HG03097 (cell line): ENCODE measurements around the gene SPRED1.

Experiments
- ATAC-seq: cut with Tn5 transposase; IDR thresholded peaks from one replicate; pipeline ENCODE4 v1.9.1; 2021; ENCODE audit not compliant: unreplicated experiment, low FRiP score

SPRED1 gene

GRCh38 chr15:38252481-38253350, at the start of gene SPRED1:
Gene SPRED1, plus strand, starts transcription at chr15:38252836. Its CDS starts 350 bp downstream, at chr15:38253186.
- ATAC-seq, result peak; percentile 24

DNA sequence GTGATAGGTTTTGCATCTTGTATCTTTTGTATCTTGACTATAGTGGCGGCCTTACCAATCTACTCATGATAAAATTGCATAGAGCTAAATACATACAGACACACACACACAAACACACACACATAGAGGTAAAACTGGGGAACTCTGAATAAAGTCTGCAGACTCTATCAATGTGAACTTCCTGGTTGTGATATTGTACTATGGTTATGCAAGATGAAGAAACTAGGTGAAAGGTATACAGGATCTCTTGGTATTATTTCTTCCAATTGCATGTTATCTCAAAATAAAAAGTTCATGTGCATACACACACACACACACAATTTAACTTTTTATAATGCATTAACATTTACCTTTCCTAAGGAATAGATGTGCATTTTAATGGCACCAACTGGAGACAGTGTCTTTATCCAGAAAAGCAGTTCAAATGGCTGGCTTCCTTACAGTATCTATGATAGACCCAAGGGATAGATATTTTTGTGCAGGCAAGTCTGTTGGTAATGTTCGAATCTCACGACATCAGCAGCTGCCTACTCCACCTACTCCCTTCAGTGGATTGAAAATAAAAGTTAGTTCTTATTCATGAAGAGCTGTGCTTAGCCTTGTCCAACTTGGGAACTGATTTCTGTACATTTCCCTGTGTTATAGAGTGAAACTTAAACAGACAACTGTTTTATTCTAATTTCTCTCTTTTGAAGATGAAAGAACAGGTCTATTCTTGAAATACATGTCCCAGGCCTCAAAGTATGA, 46.9 kb upstream of the SPRED1 start:
- no peak for ATAC-seq

DNA sequence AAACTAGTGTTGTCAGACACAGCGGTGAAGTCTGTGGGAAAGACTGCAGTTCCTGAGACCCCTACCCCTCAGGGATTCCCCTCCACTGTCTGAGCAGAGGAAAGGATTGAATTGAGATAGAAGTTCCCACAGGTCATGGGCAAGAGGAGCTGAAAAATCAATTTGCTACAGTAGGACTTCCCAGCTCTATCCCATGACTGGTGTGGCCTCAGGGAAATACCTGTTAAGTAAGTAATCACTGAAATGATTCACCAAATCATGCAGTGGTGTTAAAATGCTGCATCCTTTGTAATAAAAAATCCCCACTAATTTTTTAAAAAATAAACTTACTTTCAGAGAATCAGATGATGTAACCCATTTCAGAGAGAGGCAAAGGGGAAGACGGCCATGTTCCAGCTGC, 45.0 kb upstream of the SPRED1 start:
- no peak for ATAC-seq

GRCh38 chr15:38208206-38208605, 44.4 kb upstream of the SPRED1 start:
- no peak for ATAC-seq

DNA sequence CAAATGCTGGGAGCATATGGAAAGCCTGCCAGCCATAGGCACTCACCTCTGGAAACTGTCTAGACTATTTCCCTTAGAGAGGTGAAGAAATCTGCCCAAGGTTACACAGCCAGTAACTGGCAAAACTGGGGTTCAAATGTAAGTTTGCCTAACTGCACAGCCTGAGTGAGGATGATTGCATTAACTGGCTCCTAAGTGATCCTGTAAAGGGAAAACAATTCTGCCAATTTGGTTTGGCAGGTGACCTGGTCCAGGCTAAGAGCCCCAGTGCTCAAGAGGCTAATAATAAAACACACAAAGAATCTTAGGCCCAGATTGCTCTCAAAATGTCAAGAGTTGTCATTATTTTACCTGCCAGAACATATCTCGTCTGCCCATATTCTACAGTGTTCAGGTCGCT, 43.9 kb upstream of the SPRED1 start:
- no peak for ATAC-seq

GRCh38 chr15:38211249-38211648, 41.4 kb upstream of the SPRED1 start:
- ATAC-seq, result no peak

DNA sequence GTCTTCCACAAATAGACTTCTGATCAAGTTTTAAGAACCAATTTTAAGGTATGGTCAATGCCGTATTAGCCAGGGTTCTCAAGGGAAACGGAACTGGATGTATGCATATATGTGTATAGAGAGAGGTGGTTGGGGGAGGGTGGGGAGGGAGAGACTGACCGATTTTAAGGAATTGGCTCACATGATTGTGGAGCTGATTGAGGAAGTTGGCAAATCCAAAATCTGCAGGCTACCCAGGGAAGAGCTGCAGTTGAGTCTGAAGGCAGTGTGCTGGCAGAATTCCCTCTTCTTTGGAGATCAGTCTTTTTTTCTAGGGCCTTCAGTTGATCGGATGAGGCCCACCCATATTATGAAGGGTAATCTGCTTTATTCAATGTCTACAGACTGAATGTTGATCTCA, 40.8 kb upstream of the SPRED1 start:
- no peak for ATAC-seq

DNA sequence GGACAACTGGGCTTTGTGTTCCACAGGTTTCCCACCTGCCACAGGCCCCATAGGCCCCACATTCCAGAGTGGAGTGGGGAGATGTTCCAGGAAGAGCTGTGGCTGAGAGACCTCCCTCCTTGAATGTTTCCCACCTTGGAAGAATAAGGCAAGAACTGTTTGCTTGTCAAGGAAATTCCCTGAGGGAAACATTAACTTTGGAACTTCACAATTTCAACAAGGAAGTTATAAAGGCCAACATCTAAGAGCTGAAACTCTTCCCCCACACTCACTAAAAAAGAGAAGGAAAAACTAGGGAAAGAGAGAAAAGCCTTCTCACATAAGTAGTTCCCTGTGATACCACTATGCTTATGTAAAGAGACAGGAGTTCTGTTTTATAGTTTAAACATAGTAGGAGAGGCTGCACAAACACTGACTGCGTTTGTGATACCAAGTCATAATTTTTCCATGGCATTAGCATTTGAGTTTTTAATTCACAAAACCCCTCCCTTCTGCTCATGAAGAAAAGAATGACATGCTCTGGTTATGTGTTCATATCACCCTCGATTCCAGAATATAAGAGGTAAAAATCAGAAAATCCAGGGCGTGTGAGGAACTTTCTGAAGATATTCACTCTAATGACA, 39.8 kb upstream of the SPRED1 start:
- no peak for ATAC-seq

DNA sequence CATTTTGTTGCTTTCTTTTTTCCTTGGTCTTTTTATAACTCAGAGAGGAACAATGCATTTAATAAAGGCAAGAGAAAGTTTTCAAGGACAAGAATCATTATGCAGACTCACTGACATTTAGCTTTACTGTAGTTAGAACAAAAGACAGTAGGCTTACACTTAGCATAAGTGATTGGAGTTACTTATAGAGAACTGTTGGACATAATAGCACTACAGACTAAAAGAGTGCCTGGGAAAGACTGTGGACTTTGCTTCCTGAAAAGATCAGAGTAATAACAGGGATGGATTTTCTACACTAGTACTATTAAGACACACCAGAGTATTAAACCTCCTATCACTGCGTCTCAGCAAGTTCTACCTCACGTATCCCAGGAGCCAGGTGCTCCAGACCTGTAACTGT, 39.3 kb upstream of the SPRED1 start:
- no peak for ATAC-seq

GRCh38 chr15:38215707-38216106, 36.9 kb upstream of the SPRED1 start:
- no peak for ATAC-seq

GRCh38 chr15:38216763-38217162, 35.9 kb upstream of the SPRED1 start:
- no peak for ATAC-seq

DNA sequence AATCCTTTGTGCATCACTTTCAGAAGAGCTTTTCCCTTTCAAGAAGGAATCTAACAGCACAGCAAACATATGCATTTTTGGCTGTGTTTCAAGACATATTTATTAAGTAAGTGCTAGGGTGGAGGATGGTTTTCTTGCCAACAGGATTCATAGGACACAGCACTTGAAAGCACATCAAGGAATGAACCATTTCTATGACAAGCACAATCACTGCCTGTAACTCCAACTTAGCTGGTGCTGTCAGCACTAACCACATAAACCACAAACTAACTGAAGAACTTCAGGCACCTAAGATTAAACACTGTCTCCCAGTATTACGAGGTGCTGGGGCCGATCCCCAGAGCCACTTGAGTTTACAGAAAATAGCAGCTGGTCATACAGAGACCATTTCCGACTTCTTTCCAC, 35.4 kb upstream of the SPRED1 start:
- ATAC-seq, result no peak

DNA sequence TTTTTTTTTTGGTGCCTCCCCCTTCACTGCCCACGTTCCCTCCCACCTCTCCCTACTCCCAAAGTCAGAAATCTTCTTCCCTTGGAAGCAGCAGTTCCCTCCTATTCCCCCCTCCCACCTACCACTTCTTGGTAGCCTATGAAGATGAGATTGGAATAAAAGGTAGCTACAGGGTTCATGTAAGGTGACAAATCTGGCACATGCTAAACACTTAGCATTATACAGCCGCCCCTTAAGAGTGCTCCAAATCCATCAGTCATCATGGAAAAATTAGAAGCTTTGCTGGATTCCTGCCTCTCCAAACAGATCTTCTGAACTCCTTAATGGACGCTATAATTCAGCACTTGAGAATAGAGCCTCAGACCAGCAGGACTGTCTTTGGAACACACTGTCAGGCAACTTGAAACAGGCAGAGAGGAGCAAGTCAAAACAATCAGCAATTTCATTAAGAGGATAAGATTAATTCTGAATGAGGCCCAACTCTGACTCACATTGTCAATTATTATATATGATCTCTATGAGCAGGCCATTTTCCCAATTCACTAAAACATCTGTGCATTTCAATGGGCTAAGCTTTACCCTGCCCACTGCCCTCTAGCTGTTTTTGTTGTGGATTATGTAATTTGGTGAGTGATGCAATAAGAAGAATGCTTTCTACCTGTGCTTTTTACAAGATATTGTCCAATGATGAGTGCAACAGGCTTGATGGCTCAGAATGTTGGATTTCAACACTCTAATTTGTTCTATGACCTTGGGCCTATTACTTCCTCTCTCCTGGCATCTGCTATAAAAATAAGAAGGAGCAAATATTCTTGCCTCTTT, 34.6 kb upstream of the SPRED1 start:
- no peak for ATAC-seq

DNA sequence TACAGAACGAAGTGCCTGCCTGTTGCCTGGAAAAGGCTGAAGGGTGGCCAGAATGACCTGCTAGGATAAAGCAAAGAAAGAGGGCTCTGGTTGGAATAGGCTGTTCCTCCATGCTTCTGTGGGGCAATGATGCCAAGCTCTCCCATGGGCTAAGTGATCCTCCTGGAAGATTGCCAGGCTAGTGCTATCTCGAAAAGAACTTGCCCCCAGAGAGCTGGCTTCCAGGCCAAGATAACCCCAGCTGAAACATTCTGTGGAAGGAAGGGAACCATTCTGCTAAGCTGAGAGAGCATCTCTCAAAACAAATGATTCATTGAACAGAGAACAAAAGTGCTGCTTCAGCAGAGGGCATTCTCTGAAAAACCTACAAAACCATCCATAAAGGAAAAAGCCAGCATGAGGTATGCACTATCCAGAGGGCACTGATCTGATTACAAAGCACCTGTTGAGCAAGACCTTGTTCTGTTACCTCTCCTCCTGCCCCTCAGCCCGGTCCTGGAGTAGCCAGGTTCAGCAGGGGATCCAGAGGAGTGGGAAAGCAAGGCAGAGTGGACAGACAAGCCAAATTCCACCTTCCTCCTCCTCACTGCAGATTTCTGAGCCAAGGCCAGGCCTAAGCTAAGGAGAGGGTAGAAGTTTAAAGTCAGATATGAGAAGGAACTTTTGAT, 31.9 kb upstream of the SPRED1 start:
- ATAC-seq, result no peak

- no peak for ATAC-seq
These were observed 28.1 kb upstream of the SPRED1 start for GRCh38 chr15:38224486-38224885.

GRCh38 chr15:38225381-38225780, 27.3 kb upstream of the SPRED1 start:
- ATAC-seq, result no peak

DNA sequence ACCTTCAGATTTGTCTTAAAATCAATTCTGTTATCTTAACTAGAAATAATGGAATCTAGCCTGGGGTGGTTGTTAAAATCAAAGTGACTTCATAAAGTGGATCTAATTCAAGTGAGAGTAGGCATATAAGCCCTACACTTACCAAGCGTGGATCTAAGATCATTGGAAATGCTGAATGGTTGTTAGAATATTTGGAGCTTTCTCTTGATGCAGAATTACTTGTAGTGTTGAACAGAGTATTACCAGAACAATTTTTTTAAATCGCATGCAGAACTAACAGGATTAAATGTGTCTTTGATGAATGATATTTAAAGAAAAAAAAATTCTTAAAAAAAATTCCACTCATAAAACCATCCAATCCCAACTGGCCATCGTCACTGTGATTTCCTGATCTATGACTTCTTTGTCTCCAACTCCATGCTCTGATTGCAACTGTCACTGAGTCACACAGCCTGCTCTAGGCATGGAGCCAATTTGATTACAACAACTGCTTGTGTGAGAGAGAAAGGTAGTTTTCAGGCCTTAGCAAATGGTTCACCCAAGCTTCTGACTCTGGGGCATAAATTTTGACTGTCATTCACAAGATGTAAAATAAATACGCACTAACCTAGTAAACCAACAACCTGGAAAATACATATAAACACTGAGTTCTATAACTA, 25.9 kb upstream of the SPRED1 start:
- no peak for ATAC-seq

GRCh38 chr15:38227941-38228340, 24.7 kb upstream of the SPRED1 start:
- ATAC-seq, result no peak

- no peak for ATAC-seq
These were observed 24.0 kb upstream of the SPRED1 start for GRCh38 chr15:38228618-38229017.
